PC-3 (cell line): ENCODE data around the gene ALOXE3.

Experiments used
- EZH2 ChIP-seq: fragments of 300-600 bp; sonication (generic); IDR thresholded peaks from one replicate; pipeline ENCODE4 v1.6.1; 2017; ENCODE audit warnings: antibody characterized with exemption, mild to moderate bottlenecking, low read length; ENCODE audit not compliant: unreplicated experiment
- TF ChIP-seq, protein P1 (sequence below): fragments of 300-600 bp; sonication (generic); conservative IDR thresholded peaks from 2 replicates; pipeline ENCODE4 v1.5.1; 2017; ENCODE audit warnings: antibody characterized with exemption, low read depth, mild to moderate bottlenecking, low read length

DNA sequence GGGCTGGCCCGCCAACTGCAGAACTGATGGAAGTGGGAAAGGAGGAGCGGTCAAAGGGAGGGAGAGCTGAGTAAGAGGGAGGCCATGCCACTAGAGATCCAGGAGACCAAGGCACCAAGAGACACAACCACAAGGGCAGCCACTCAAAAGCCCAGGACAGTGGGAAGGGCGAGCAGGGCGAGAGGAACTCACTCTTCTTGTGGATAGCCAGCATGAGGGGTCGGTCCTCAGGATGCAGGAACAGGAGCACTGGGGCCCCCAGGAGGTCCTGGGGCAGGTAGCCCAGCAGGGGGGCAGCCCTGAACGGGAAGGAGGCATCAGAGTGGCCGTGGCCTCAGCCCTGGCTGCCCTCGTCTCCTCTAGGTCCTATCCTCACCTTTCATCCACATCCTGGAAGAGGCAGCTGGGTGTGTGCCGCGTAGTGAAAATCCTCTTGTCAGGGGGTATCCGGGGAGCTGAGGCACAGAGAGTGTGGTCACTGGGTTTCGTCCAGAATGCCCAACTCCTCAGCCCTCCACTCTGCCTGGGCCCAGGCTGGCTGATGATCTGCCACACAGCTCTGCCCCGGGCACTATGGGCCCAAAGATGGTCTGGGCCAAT is 29.6 kb upstream of the ALOXE3 start:
- TF ChIP-seq, protein P1, sequence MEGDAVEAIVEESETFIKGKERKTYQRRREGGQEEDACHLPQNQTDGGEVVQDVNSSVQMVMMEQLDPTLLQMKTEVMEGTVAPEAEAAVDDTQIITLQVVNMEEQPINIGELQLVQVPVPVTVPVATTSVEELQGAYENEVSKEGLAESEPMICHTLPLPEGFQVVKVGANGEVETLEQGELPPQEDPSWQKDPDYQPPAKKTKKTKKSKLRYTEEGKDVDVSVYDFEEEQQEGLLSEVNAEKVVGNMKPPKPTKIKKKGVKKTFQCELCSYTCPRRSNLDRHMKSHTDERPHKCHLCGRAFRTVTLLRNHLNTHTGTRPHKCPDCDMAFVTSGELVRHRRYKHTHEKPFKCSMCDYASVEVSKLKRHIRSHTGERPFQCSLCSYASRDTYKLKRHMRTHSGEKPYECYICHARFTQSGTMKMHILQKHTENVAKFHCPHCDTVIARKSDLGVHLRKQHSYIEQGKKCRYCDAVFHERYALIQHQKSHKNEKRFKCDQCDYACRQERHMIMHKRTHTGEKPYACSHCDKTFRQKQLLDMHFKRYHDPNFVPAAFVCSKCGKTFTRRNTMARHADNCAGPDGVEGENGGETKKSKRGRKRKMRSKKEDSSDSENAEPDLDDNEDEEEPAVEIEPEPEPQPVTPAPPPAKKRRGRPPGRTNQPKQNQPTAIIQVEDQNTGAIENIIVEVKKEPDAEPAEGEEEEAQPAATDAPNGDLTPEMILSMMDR = no peak
- no peak for TF ChIP-seq EZH2
